Mesendoderm (in vitro differentiated cells): ENCODE results near the gene DNAJC6.

Source experiments
- DNase-seq: peaks from one replicate; pipeline ENCODE4 v3.0.0; 2013
- H2AK5ac ChIP-seq: 2 replicates; pipeline ENCODE4 v1.6.1; 2013; ENCODE audit warnings: low read length, inconsistent platforms
- H2BK120ac ChIP-seq: 2 replicates; pipeline ENCODE4 v1.6.1; 2013; ENCODE audit warnings: low read depth, mild to moderate bottlenecking, low read length, moderate library complexity, mixed read lengths
- H2BK15ac ChIP-seq: replicated peaks from 2 replicates; pipeline ENCODE4 v1.6.1; 2013; ENCODE audit warnings: low read depth, mild to moderate bottlenecking, moderate library complexity
- H2BK5ac ChIP-seq: 2 replicates; pipeline ENCODE4 v1.6.1; 2013; ENCODE audit warnings: low read length, inconsistent platforms
- H3K18ac ChIP-seq: 2 replicates; pipeline ENCODE4 v1.6.1; 2013; ENCODE audit warnings: mild to moderate bottlenecking, low read length, mixed read lengths
- H3K23ac ChIP-seq: one replicate; pipeline ENCODE4 v1.6.1; 2013; ENCODE audit warnings: low read length
- H3K27ac ChIP-seq: 2 replicates; pipeline ENCODE4 v1.5.1; 2013; ENCODE audit warnings: low read depth, mild to moderate bottlenecking, inconsistent platforms, low read length, moderate library complexity
- H3K27me3 ChIP-seq: 2 replicates; pipeline ENCODE4 v1.6.1; 2013; ENCODE audit warnings: low read length, control low read depth, mild to moderate bottlenecking, inconsistent platforms; ENCODE audit not compliant: insufficient read depth, poor library complexity
- H3K36me3 ChIP-seq: 2 replicates; pipeline ENCODE4 v1.6.1; 2013; ENCODE audit warnings: low read length, inconsistent platforms; ENCODE audit not compliant: control insufficient read depth, insufficient read depth
- H3K4ac ChIP-seq: one replicate; pipeline ENCODE4 v1.6.1; 2013; ENCODE audit warnings: low read depth, mild to moderate bottlenecking, low read length, moderate library complexity
- H3K4me1 ChIP-seq: 2 replicates; pipeline ENCODE4 v1.6.1; 2013; ENCODE audit warnings: low read depth, low read length, inconsistent platforms; ENCODE audit not compliant: control insufficient read depth
- H3K4me2 ChIP-seq: 2 replicates; pipeline ENCODE4 v1.6.1; 2013; ENCODE audit warnings: low read length
- H3K4me3 ChIP-seq: 2 replicates; pipeline ENCODE4 v1.5.1; 2013; ENCODE audit warnings: mild to moderate bottlenecking, low read length
- H3K56ac ChIP-seq: one replicate; pipeline ENCODE4 v1.6.1; 2013; ENCODE audit warnings: low read length
- H3K79me1 ChIP-seq: 2 replicates; pipeline ENCODE4 v1.6.1; 2013; ENCODE audit warnings: low read length, inconsistent platforms
- H3K79me2 ChIP-seq: 2 replicates; pipeline ENCODE4 v1.6.1; 2013; ENCODE audit warnings: mild to moderate bottlenecking, low read length; ENCODE audit not compliant: control insufficient read depth, insufficient read depth
- H3K9ac ChIP-seq: 2 replicates; pipeline ENCODE4 v1.6.1; 2013; ENCODE audit warnings: low read length, inconsistent platforms
- H4K5ac ChIP-seq: one replicate; pipeline ENCODE4 v1.6.1; 2013; ENCODE audit warnings: low read length
- H4K8ac ChIP-seq: one replicate; pipeline ENCODE4 v1.6.1; 2013; ENCODE audit warnings: low read depth, mild to moderate bottlenecking, control low read depth, low read length, moderate library complexity
- WGBS: extraction: QIAGEN DNeasy Blood & Tissue Kit; methylation state at CpG from one replicate; pipeline ENCODE4 v1.1.7; 2013; ENCODE audit warnings: low lambda C conversion rate, missing lambda C conversion rate; ENCODE audit not compliant: insufficient coverage; ENCODE audit errors: extremely low coverage; 5-methylcytosine and 5-hydroxymethylcytosine counted together

DNAJC6 gene

DNA sequence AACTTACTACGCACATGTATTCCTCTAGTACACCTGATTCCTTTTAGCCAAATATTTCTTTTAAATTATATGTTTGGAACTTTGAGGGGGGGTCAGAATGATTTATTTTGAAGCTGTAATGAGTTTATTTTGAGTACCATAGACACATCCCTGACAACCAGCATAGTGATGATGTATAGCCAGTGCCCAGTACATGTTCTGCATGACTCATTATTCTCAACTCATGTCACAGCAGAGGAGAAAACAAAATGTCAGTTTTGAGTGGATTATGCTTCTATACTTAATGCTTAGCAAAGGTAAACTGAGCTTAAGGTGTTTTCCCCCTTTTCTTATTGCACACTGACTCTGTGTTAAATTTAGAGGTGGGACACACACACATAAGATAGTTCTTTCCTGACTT is 88.7 kb downstream of the DNAJC6 start:
- Histone ChIP-seq H2AK5ac (no peak overlapping the region), H3K9ac (no peak overlapping the region), H4K8ac (no peak overlapping the region), H2BK120ac (no peak overlapping the region), H3K4me1 (no peaks in the 10 kb centered on the region), H3K18ac (no peak overlapping the region), H3K79me1 (no peaks in the 10 kb centered on the region), H3K79me2 (no peaks in the 10 kb centered on the region), H4K5ac (no peak overlapping the region), H3K4ac (no peak overlapping the region), H3K4me2 (no peak overlapping the region), H2BK15ac (no peak overlapping the region), H3K56ac (no peak overlapping the region), H3K36me3 (no peaks in the 10 kb centered on the region), H3K4me3 (no peak overlapping the region), H3K27ac (no peak overlapping the region), H2BK5ac (no peak overlapping the region), H3K27me3 (no peaks in the 10 kb centered on the region), H3K23ac (no peak overlapping the region)
- DNase-seq: no peak
- no CpG with 5 or more reads among the region's 1 CpG for WGBS

DNA sequence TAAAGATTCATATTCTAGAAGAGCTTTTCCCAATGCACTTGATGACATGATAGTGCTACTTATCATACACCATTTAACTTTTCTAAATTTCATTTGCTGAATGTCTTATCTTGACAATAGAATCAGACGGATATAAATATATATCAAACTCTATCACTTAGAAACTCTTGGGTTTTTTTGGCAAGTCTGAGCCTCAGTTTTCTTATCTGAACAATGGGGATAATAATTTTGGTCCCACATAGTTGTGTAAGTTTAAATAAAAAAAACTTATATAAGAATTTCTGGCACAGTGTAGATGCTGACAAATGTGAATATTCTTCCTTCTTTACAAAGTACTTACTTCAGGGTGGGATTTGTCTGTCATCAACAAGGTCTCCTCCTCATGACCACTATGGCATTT is 89.7 kb downstream of the DNAJC6 start:
- Histone ChIP-seq H3K36me3 (no peaks in the 10 kb centered on the region), H3K27me3 (no peaks in the 10 kb centered on the region), H3K18ac (no peak overlapping the region), H3K4ac (no peak overlapping the region), H3K4me1 (no peaks in the 10 kb centered on the region), H4K8ac (no peak overlapping the region), H4K5ac (no peak overlapping the region), H3K79me2 (no peaks in the 10 kb centered on the region), H2BK120ac (no peak overlapping the region), H2BK15ac (no peak overlapping the region), H3K9ac (no peak overlapping the region), H3K23ac (no peak overlapping the region), H3K79me1 (no peaks in the 10 kb centered on the region), H3K27ac (no peak overlapping the region), H3K4me2 (no peak overlapping the region), H3K4me3 (no peak overlapping the region), H2AK5ac (no peak overlapping the region), H3K56ac (no peak overlapping the region), H2BK5ac (no peak overlapping the region)
- WGBS: no CpG with 5 or more reads among the region's 1 CpG
- DNase-seq: no peak

DNA sequence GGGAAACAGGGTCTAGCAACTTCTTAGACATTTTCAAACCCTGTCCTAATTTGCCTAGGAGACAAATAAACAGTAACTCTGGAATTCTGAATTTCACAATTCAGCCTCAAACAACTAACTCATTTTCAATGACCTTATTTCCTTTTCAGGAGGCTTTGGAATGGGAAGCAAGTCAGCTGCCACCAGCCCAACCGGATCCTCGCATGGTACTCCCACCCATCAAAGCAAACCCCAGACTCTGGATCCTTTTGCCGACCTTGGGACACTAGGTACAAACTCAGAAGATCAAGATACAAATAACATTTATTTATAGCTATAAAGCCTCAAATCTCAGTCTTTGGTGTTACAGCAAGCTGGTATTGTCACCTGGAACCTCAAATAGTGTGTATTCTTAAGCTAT is 92.3 kb downstream of the DNAJC6 start:
- no peak overlapping the region for H2BK5ac ChIP-seq
- no peak overlapping the region for H2AK5ac ChIP-seq
- no peak overlapping the region for H4K8ac ChIP-seq
- H2BK120ac ChIP-seq: no peak overlapping the region
- H3K4ac ChIP-seq: no peak overlapping the region
- H3K9ac ChIP-seq: no peak overlapping the region
- no peak overlapping the region for H3K56ac ChIP-seq
- H3K79me1 ChIP-seq: no peaks in the 10 kb centered on the region
- H3K4me3 ChIP-seq: no peak overlapping the region
- no peak overlapping the region for H2BK15ac ChIP-seq
- H3K4me2 ChIP-seq: no peak overlapping the region
- no peaks in the 10 kb centered on the region for H3K27me3 ChIP-seq
- no peaks in the 10 kb centered on the region for H3K79me2 ChIP-seq
- H3K23ac ChIP-seq: no peak overlapping the region
- no CpG with 5 or more reads among the region's 3 CpGs for WGBS
- no peak overlapping the region for H3K18ac ChIP-seq
- no peaks in the 10 kb centered on the region for H3K4me1 ChIP-seq
- no peak overlapping the region for H4K5ac ChIP-seq
- no peaks in the 10 kb centered on the region for H3K36me3 ChIP-seq
- H3K27ac ChIP-seq: no peak overlapping the region
- DNase-seq: no peak

DNA sequence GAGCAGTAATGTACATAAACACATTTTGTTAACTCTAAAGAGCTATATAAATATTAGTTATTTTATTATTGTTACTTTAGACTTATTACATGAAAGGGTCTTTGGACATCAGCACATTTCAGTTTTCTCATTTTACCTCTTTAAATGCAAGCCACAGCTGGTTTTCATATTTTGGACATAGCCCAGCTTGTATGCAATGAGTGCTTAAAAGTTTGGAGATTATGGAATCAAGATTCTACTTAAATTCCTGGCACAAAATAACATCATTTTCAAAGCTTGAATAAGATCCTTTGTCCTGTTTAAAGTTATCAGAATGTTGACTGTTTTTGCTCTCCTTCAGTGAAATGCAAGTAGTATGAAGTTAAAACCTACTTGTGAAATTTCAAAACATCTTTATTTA is 95.6 kb downstream of the DNAJC6 start:
- H3K4me3 ChIP-seq: no peak overlapping the region
- H3K36me3 ChIP-seq: no peaks in the 10 kb centered on the region
- H4K5ac ChIP-seq: no peak overlapping the region
- H3K4me2 ChIP-seq: no peak overlapping the region
- H2AK5ac ChIP-seq: no peak overlapping the region
- H3K23ac ChIP-seq: no peak overlapping the region
- H3K79me2 ChIP-seq: no peaks in the 10 kb centered on the region
- no peak overlapping the region for H2BK5ac ChIP-seq
- H3K56ac ChIP-seq: no peak overlapping the region
- no peak overlapping the region for H2BK15ac ChIP-seq
- H3K4me1 ChIP-seq: no peaks in the 10 kb centered on the region
- no peak overlapping the region for H3K4ac ChIP-seq
- H2BK120ac ChIP-seq: no peak overlapping the region
- H3K27ac ChIP-seq: no peak overlapping the region
- no peak for DNase-seq
- no peak overlapping the region for H3K9ac ChIP-seq
- no peaks in the 10 kb centered on the region for H3K27me3 ChIP-seq
- H4K8ac ChIP-seq: no peak overlapping the region
- H3K79me1 ChIP-seq: no peaks in the 10 kb centered on the region
- no peak overlapping the region for H3K18ac ChIP-seq

DNA sequence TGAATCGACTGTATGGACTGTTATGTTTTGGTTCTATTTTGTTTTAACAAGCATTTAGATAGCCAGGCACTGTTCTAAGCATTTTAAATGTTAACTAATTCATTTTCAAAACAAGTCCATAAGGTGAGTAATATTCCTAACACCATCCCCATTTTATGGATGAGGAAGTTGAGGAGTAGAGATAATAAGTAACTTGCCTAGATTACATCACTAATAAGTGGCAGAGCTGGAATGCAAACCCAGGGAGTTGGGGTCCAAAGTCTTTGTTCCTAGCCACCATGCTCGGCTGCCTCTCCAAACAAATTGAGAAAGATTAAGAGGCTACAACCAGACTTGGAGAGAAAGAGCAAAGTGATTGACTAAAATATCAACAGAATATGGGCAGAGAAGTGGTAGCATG is 98.5 kb downstream of the DNAJC6 start:
- H2BK5ac ChIP-seq: no peak overlapping the region
- no peaks in the 10 kb centered on the region for H3K79me2 ChIP-seq
- DNase-seq: no peak
- H2BK15ac ChIP-seq: no peak overlapping the region
- H2BK120ac ChIP-seq: no peak overlapping the region
- no peak overlapping the region for H4K8ac ChIP-seq
- H3K79me1 ChIP-seq: no peaks in the 10 kb centered on the region
- no peaks in the 10 kb centered on the region for H3K36me3 ChIP-seq
- no peaks in the 10 kb centered on the region for H3K27me3 ChIP-seq
- no peak overlapping the region for H3K9ac ChIP-seq
- H3K4me1 ChIP-seq: no peaks in the 10 kb centered on the region
- H3K56ac ChIP-seq: no peak overlapping the region
- no peak overlapping the region for H3K4me3 ChIP-seq
- no peak overlapping the region for H3K27ac ChIP-seq
- no peak overlapping the region for H3K23ac ChIP-seq
- no peak overlapping the region for H4K5ac ChIP-seq
- no peak overlapping the region for H3K18ac ChIP-seq
- H2AK5ac ChIP-seq: no peak overlapping the region
- WGBS: no CpG with 5 or more reads among the region's 2 CpGs
- H3K4me2 ChIP-seq: no peak overlapping the region
- H3K4ac ChIP-seq: no peak overlapping the region

DNA sequence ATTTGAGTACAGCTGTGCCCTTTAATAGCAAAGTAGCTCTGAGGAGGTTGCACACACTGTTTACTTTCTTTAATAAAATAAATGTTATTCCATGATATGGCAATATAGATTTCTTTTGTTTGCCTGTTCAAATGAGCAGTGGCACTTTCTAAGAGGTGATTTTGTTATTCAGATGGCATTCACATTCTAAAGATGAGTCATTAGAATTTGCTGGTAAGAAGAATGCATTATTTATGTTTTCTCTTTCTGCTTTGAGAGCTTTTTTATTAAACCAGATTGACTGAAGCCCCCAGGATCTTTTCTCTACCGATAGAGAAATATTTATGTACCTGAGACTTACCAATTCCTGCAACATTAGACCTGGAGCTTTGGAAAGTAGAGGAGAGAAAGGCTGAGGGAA is 100.0 kb downstream of the DNAJC6 start:
- Histone ChIP-seq H3K4me1 (no peaks in the 10 kb centered on the region), H2AK5ac (no peak overlapping the region), H3K23ac (no peak overlapping the region), H3K4me3 (no peak overlapping the region), H3K27me3 (no peaks in the 10 kb centered on the region), H3K4ac (no peak overlapping the region), H2BK5ac (no peak overlapping the region), H3K4me2 (no peak overlapping the region), H4K5ac (peak overlapping the region; percentile 15), H3K9ac (no peak overlapping the region), H3K36me3 (no peaks in the 10 kb centered on the region), H3K18ac (no peak overlapping the region), H4K8ac (no peak overlapping the region), H3K56ac (no peak overlapping the region), H2BK15ac (no peak overlapping the region), H3K79me2 (no peaks in the 10 kb centered on the region), H2BK120ac (no peak overlapping the region), H3K79me1 (no peaks in the 10 kb centered on the region), H3K27ac (no peak overlapping the region)
- no CpG with 5 or more reads among the region's 1 CpG for WGBS
- DNase-seq: no peak
